B cell (primary cell): ENCODE measurements around the gene CEACAM20. TPM values are rescaled to one million over a fixed set of nuclear protein-coding genes. Genes with fewer than 3 reads are reported as not detected.

Experiments
- ATAC-seq: fragments of 200-7000 bp; cut with Tn5 transposase; one replicate; pipeline ENCODE4 v1.10.0; 2021; ENCODE audit warnings: low read depth, mild to moderate bottlenecking, moderate number of reproducible peaks, moderate library complexity
- CTCF ChIA-PET: fragments of 350-600 bp; sonication (Branson Sonifier 250); formaldehyde crosslinking; loops from one replicate; lab custom pipeline; 2021; ENCODE audit warnings: antibody characterized with exemption, inconsistent platforms; lab: Charles Lee
- POLR2A ChIA-PET: fragments of 350-600 bp; sonication (Branson Sonifier 250); formaldehyde crosslinking; loops from one replicate; lab custom pipeline; 2021; ENCODE audit warnings: antibody characterized with exemption; lab: Charles Lee
- DNase-seq: peaks from one replicate; pipeline ENCODE4 v3.0.0; 2013
- H2AFZ ChIP-seq: 2 replicates; pipeline ENCODE4 v1.6.1; 2012; ENCODE audit warnings: mild to moderate bottlenecking, low read depth, low read length; ENCODE audit not compliant: insufficient read depth, poor library complexity, severe bottlenecking
- H3K27ac ChIP-seq, 2 donors: 1 replicate in 1 of 2; 2 replicates in 1 of 2; pipeline ENCODE4 v1.5.1; 2012 to 2013; ENCODE audit warnings: low read length in 2 of 2, mild to moderate bottlenecking in 2 of 2, moderate library complexity in 1 of 2
- H3K27me3 ChIP-seq, 4 experiments: fragments of 200-600 bp in 1 of 4; sonication (generic) in 1 of 4; replicated peaks in 1 of 4; 1 replicate in 2 of 4; 2 replicates in 2 of 4; pipeline versions ENCODE4 v1.6.1 to v1.7.0; 2013 to 2016; ENCODE audit warnings: low read length in 3 of 4, mild to moderate bottlenecking in 2 of 4, mixed read lengths in 1 of 4, moderate library complexity in 1 of 4; ENCODE audit not compliant: insufficient read depth in 4 of 4, control insufficient read depth in 3 of 4; ENCODE audit errors: control extremely low read depth in 1 of 4
- H3K36me3 ChIP-seq, 2 experiments: replicated peaks in 1 of 2; 1 replicate in 1 of 2; 2 replicates in 1 of 2; pipeline versions ENCODE4 v1.6.1 to v1.7.1; 2013; ENCODE audit warnings: low read length in 1 of 2; ENCODE audit not compliant: insufficient read depth in 2 of 2, control insufficient read depth in 1 of 2; ENCODE audit errors: control extremely low read depth in 1 of 2, extremely low read depth in 1 of 2
- H3K4me1 ChIP-seq, 2 donors: fragments of 200-600 bp in 1 of 2; sonication (generic) in 1 of 2; 1 replicate in 1 of 2; 2 replicates in 1 of 2; pipeline versions ENCODE4 v1.5.1 to v1.6.1; 2013 to 2017; ENCODE audit warnings: low read length in 2 of 2; ENCODE audit not compliant: control insufficient read depth in 2 of 2, insufficient read depth in 2 of 2
- H3K4me2 ChIP-seq: replicated peaks from 2 replicates; pipeline ENCODE3; 2012; ENCODE audit warnings: mild to moderate bottlenecking, low read depth, low read length; ENCODE audit not compliant: poor library complexity, severe bottlenecking
- H3K4me3 ChIP-seq, 5 experiments: fragments of 200-600 bp in 1 of 5; sonication (generic) in 1 of 5; 1 replicate in 3 of 5; 2 replicates in 2 of 5; pipeline versions ENCODE4 v1.5.1 to v1.7.0; 2011 to 2016; ENCODE audit warnings: low read length in 4 of 5, mild to moderate bottlenecking in 4 of 5, low read depth in 2 of 5, control low read depth in 1 of 5, moderate library complexity in 1 of 5; ENCODE audit not compliant: insufficient read depth in 1 of 5; ENCODE audit errors: control extremely low read depth in 1 of 5, extremely low read depth in 1 of 5
- H3K79me2 ChIP-seq: fragments of 200-600 bp; sonication (generic); one replicate; pipeline ENCODE4 v1.6.0; 2016; ENCODE audit warnings: low read length; ENCODE audit not compliant: control insufficient read depth, insufficient read depth
- H3K9ac ChIP-seq: fragments of 200-600 bp; sonication (generic); 2 replicates; pipeline ENCODE4 v1.6.1; 2017; ENCODE audit warnings: mild to moderate bottlenecking, low read length, moderate library complexity
- H3K9me3 ChIP-seq, 3 donors: one replicate each; pipeline versions ENCODE4 v1.6.1 to v1.7.1; 2013; ENCODE audit warnings: low read length in 2 of 3; ENCODE audit not compliant: control insufficient read depth in 2 of 3, insufficient read depth in 1 of 3; ENCODE audit errors: control extremely low read depth in 1 of 3
- H4K20me1 ChIP-seq: 2 replicates; pipeline ENCODE4 v1.6.0; 2012; ENCODE audit warnings: mild to moderate bottlenecking, low read length; ENCODE audit not compliant: insufficient read depth, control insufficient read depth, poor library complexity, severe bottlenecking
- H3K27ac Mint-ChIP-seq: one replicate; pipeline ENCODE4 v1.8.0; 2021; ENCODE audit warnings: mixed read lengths
- H3K27me3 Mint-ChIP-seq: one replicate; pipeline ENCODE4 v1.8.0; 2021; ENCODE audit warnings: mixed read lengths
- H3K4me1 Mint-ChIP-seq: one replicate; pipeline ENCODE4 v1.8.0; 2021; ENCODE audit warnings: mixed read lengths
- H3K4me3 Mint-ChIP-seq: one replicate; pipeline ENCODE4 v1.8.0; 2021; ENCODE audit warnings: mixed read lengths
- H3K9me3 Mint-ChIP-seq: one replicate; pipeline ENCODE4 v1.8.0; 2022; ENCODE audit warnings: mixed read lengths; ENCODE audit not compliant: insufficient read depth
- EZH2 ChIP-seq: IDR thresholded peaks from 2 replicates; pipeline ENCODE4 v1.6.1; 2012; ENCODE audit warnings: borderline replicate concordance, low read depth, mild to moderate bottlenecking, moderate library complexity, low read length; ENCODE audit not compliant: insufficient read depth, poor library complexity, severe bottlenecking
- WGBS: methylation state at CpG from one replicate; pipeline ENCODE4 v1.1.5; 2013; ENCODE audit warnings: missing lambda C conversion rate; ENCODE audit not compliant: insufficient coverage; 5-methylcytosine and 5-hydroxymethylcytosine counted together
- intact Hi-C: fragments of 100-400 bp; cut with micrococcal nuclease; formaldehyde crosslinking; loops from one replicate; pipeline ENCODE4 v1.10.0; 2022
- polyA plus RNA-seq: library from polyadenylated mRNA; depleted of rRNA; stranded (reverse); fragments of >200 nt; gene quantifications from 2 replicates; pipeline ENCODE4 v1.2.3, GENCODE V29; 2012
- total RNA-seq, 2 donors: library from RNA; stranded (reverse); fragments of 120-200 nt in 1 of 2; gene quantifications; 1 replicate in 1 of 2; 2 replicates in 1 of 2; pipeline versions ENCODE4 v1.2.3 to v1.2.4, GENCODE V29; 2013 to 2022
- TF ChIP-seq, protein P1 (sequence below): fragments of 200-600 bp; IDR thresholded peaks from one replicate; pipeline ENCODE4 v1.8.0; 2022; ENCODE audit warnings: antibody characterized with exemption, mild to moderate bottlenecking

The CEACAM20 gene
- total and polyA plus RNA-seq, 2 donors (not counting 1 experiment from before 2014, with no cell fraction given): not detected

DNA sequence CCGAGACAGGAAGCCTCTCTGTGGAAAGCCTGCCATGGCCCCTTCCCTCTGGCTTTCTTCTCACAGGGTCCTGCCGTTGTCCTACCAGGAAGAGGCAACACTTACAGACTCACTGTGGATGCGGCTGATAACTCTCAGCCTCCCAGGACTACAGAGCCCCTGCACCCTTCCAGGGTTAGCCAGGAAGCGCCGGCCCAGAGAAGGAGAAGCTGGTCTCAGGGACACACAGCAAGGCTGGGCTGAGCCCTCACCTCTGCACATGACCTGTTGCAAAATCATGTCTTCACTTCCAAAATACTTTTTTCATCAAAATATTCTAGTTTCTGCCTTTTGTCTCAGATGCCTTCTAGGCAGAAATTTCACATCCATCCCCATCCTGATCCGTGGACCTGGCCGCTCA lies 1.9 kb downstream of the CEACAM20 start:
- no peak overlapping the region for H3K27ac Mint-ChIP-seq
- H3K4me2 ChIP-seq: no peak overlapping the region
- no peaks in the 10 kb centered on the region for H3K4me1 Mint-ChIP-seq
- ATAC-seq (no peak), DNase-seq (no peak)
- TF ChIP-seq, protein P1, sequence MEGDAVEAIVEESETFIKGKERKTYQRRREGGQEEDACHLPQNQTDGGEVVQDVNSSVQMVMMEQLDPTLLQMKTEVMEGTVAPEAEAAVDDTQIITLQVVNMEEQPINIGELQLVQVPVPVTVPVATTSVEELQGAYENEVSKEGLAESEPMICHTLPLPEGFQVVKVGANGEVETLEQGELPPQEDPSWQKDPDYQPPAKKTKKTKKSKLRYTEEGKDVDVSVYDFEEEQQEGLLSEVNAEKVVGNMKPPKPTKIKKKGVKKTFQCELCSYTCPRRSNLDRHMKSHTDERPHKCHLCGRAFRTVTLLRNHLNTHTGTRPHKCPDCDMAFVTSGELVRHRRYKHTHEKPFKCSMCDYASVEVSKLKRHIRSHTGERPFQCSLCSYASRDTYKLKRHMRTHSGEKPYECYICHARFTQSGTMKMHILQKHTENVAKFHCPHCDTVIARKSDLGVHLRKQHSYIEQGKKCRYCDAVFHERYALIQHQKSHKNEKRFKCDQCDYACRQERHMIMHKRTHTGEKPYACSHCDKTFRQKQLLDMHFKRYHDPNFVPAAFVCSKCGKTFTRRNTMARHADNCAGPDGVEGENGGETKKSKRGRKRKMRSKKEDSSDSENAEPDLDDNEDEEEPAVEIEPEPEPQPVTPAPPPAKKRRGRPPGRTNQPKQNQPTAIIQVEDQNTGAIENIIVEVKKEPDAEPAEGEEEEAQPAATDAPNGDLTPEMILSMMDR: no peak
- TF ChIP-seq EZH2: no peak
- no peaks in the 10 kb centered on the region for H3K79me2 ChIP-seq
- WGBS: 86% methylated on average over 6 of the region's 7 CpGs
- peaks cover 19% of the 10 kb centered on the region for H3K27me3 Mint-ChIP-seq
- no peak overlapping the region for H3K27ac ChIP-seq
- H3K4me3 Mint-ChIP-seq: no peak overlapping the region
- H3K36me3 ChIP-seq: no peaks in the 10 kb centered on the region
- no peaks in the 10 kb centered on the region for H4K20me1 ChIP-seq
- H3K9ac ChIP-seq: no peak overlapping the region
- CTCF ChIA-PET: no interaction called here
- POLR2A ChIA-PET: no interaction called here
- H2AFZ ChIP-seq: no peak overlapping the region
- intact Hi-C loops: no loop called here
- H3K27me3 ChIP-seq: peaks cover 0 to 7% (median 2%) of the 10 kb centered on the region in 4 experiments
- peaks cover 0 to 38% (median 0%) of the 10 kb centered on the region in 3 donors for H3K9me3 ChIP-seq
- peaks cover 3% of the 10 kb centered on the region for H3K9me3 Mint-ChIP-seq
- no peaks in the 10 kb centered on the region for H3K4me1 ChIP-seq
- no peak overlapping the region for H3K4me3 ChIP-seq

DNA sequence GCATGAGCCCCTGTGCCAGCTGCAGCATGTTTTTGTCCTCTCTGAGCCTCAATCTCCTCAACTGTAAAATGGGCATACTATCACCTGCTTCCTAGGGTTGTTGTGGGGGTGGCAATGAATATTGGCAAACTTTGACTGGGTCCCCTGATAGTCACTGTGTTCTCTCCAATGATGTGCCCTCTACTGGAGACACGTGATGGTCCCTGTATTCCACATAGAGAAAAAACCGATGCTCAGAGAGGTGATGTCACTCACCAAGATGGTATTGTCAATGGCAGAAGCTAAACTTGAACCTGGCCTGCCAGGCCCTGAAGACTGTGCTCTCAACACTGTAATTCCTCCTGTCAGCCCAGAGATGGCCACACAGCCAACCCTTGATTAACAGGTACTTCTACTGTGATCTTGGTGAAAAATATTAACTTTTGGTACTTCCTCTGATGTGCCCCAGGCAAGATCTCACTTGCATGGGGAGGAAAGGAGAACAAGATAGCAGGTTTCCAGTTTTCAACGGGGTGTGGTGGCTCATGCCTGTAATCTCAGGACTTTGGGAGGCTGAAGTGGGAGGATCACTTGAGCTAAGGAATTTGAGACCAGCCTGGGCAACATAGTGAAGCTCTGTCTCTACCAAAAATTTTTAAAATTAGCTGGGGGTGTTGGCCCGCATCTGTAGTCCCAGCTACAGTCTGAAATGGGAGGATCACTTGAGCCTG lies 3.6 kb downstream of the CEACAM20 start:
- Mint-ChIP-seq H3K27me3 (peaks cover 13% of the 10 kb centered on the region), H3K9me3 (peaks cover 3% of the 10 kb centered on the region), H3K4me3 (no peak overlapping the region), H3K27ac (no peak overlapping the region), H3K4me1 (no peaks in the 10 kb centered on the region)
- no peak for ATAC-seq
- peaks cover 0 to 7% (median 2%) of the 10 kb centered on the region in 4 experiments for H3K27me3 ChIP-seq
- H3K4me2 ChIP-seq: no peak overlapping the region
- CTCF ChIA-PET: no interaction called here
- intact Hi-C loops: no loop called here
- no peak overlapping the region for H3K27ac ChIP-seq
- H3K79me2 ChIP-seq: no peaks in the 10 kb centered on the region
- H4K20me1 ChIP-seq: no peaks in the 10 kb centered on the region
- TF ChIP-seq, protein P1: no peak
- TF ChIP-seq EZH2: no peak
- H3K4me3 ChIP-seq: no peak overlapping the region
- H3K9ac ChIP-seq: no peak overlapping the region
- peaks cover 0 to 48% (median 0%) of the 10 kb centered on the region in 3 donors for H3K9me3 ChIP-seq
- WGBS: 22% methylated on average over 4 of the region's 4 CpGs
- POLR2A ChIA-PET: no interaction called here
- H3K4me1 ChIP-seq: no peaks in the 10 kb centered on the region
- H2AFZ ChIP-seq: no peak overlapping the region
- no peaks in the 10 kb centered on the region for H3K36me3 ChIP-seq
- DNase-seq: no peak
